Measurements from ENCODE around the gene FAIM2. TPM values are rescaled to one million over a fixed set of nuclear protein-coding genes. Genes with fewer than 3 reads are reported as not detected.

The FAIM2 gene
- total RNA-seq, 1 donor from 2014 or later = not detected

DNA sequence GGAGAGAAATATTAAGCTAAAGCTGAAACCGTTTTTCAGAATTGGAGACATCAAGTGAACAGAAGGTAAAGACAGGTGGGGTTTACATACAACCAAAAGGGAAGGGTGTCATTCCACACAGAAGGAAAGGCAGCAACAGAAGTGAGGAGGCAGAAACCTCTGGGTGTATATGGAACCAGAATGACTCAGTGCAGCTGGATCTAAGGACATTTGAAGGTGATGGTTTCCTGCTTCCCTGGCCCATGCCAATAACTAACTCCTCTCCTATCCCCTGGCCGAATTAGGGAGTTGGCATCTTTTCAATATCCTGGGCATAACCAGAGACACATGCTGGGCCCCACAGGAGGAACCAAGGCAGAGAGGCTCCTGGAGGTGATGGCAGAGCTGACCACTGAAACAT lies 83.9 kb downstream of the FAIM2 start:
- Mint-ChIP-seq H3K9me3 (ENCODE audit: unreplicated experiment) (no peaks in the 10 kb centered on the region), H3K4me1 (ENCODE audit: unreplicated experiment) (peaks cover 35% of the 10 kb centered on the region), H3K4me3 (ENCODE audit: unreplicated experiment) (peak overlapping the region; percentile 15), H3K36me3 (ENCODE audit: low read depth, unreplicated experiment) (peaks cover 26% of the 10 kb centered on the region), H3K27me3 (ENCODE audit: unreplicated experiment) (peaks cover 6% of the 10 kb centered on the region), H3K27ac (ENCODE audit: unreplicated experiment) (peak overlapping the region; percentile 36)
- DNase-seq (ENCODE audit: low spot score) = no peak
- TF ChIP-seq, protein P1, sequence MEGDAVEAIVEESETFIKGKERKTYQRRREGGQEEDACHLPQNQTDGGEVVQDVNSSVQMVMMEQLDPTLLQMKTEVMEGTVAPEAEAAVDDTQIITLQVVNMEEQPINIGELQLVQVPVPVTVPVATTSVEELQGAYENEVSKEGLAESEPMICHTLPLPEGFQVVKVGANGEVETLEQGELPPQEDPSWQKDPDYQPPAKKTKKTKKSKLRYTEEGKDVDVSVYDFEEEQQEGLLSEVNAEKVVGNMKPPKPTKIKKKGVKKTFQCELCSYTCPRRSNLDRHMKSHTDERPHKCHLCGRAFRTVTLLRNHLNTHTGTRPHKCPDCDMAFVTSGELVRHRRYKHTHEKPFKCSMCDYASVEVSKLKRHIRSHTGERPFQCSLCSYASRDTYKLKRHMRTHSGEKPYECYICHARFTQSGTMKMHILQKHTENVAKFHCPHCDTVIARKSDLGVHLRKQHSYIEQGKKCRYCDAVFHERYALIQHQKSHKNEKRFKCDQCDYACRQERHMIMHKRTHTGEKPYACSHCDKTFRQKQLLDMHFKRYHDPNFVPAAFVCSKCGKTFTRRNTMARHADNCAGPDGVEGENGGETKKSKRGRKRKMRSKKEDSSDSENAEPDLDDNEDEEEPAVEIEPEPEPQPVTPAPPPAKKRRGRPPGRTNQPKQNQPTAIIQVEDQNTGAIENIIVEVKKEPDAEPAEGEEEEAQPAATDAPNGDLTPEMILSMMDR (IDR thresholded peaks at IDR 0.05; ENCODE audit: unreplicated experiment) = no peak

DNA sequence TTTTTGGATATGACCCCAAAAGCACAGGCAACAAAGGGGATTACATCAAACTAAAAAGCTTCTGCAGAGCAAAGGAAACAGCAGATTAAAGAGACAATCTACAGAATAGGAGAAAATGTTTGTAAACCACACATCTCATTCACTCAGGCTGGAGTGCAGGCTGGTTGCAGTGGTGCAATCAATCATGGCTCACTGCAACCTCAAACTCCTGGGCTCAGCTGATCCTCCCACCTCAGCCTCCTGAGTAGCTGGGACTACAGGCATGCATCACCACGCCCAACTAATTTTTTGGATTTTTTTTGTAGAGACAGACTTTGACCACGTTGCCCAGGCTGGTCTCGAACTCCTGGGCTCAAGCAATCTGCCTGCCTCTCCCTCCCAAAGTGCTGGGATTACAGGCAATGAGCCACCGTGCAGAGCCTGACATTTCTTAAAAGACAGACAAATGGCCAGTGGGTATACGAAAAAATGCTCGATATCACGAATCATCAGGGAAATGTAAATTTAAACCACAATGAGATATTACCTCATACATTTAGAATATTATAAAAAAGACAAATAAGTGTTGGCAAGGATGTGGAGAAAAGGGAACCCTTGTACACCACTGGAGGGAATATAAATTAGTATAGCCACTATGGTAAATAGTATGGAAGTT lies 85.3 kb downstream of the FAIM2 start:
- DNase-seq (ENCODE audit: low spot score) = no peak
- no peak overlapping the region for H3K4me3 Mint-ChIP-seq (ENCODE audit: unreplicated experiment)
- peaks cover 33% of the 10 kb centered on the region for H3K4me1 Mint-ChIP-seq (ENCODE audit: unreplicated experiment)
- H3K9me3 Mint-ChIP-seq (ENCODE audit: unreplicated experiment) = no peaks in the 10 kb centered on the region
- peaks cover 3% of the 10 kb centered on the region for H3K27me3 Mint-ChIP-seq (ENCODE audit: unreplicated experiment)
- H3K27ac Mint-ChIP-seq (ENCODE audit: unreplicated experiment) = no peak overlapping the region
- TF ChIP-seq, protein P1 (IDR thresholded peaks at IDR 0.05; ENCODE audit: unreplicated experiment) = no peak
- H3K36me3 Mint-ChIP-seq (ENCODE audit: low read depth, unreplicated experiment) = peaks cover 26% of the 10 kb centered on the region

Other genes with a start within 250 kb of the FAIM2 start
- 194 TPM for gene FMNL3, start 196.5 kb downstream of the FAIM2 start, total RNA-seq (ENCODE audit: unreplicated experiment)
- gene TMBIM6, start 162.3 kb downstream of the FAIM2 start, total RNA-seq (ENCODE audit: unreplicated experiment) = 571 TPM
- 70.9 TPM for gene NCKAP5L, start 75.5 kb downstream of the FAIM2 start, total RNA-seq (ENCODE audit: unreplicated experiment)
- gene BCDIN3D, start 60.8 kb downstream of the FAIM2 start, total RNA-seq (ENCODE audit: unreplicated experiment) = 2.6 TPM
- gene AQP2, start 46.8 kb upstream of the FAIM2 start, total RNA-seq (ENCODE audit: unreplicated experiment) = 0.05 TPM
- gene AQP5, start 58.0 kb upstream of the FAIM2 start, total RNA-seq (ENCODE audit: unreplicated experiment) = 0.26 TPM
- not detected for gene AQP6, start 69.0 kb upstream of the FAIM2 start, total RNA-seq (ENCODE audit: unreplicated experiment)
- gene RACGAP1, start 121.6 kb upstream of the FAIM2 start, total RNA-seq (ENCODE audit: unreplicated experiment) = 19.5 TPM
- 1.9 TPM for gene ASIC1, start 153.7 kb upstream of the FAIM2 start, total RNA-seq (ENCODE audit: unreplicated experiment)
- 101 TPM for gene SMARCD1, start 181.4 kb upstream of the FAIM2 start, total RNA-seq (ENCODE audit: unreplicated experiment)
- gene GPD1, start 200.1 kb upstream of the FAIM2 start, total RNA-seq (ENCODE audit: unreplicated experiment) = not detected
- gene COX14, start 208.3 kb upstream of the FAIM2 start, total RNA-seq (ENCODE audit: unreplicated experiment) = 36.4 TPM

Measured in endothelial cell (in vitro differentiated cells).